Stimulated activated CD4-positive, alpha-beta T cell treated with anti-CD3 and anti-CD28 coated beads, Interleukin-1b, Interleukin-23, amount 100 ng/mL, for 24 hours (primary cell): ENCODE data around the gene DUSP28.

Source experiments
- DNase-seq, 4 experiments: peaks; one replicate each; pipeline ENCODE4 v3.0.0-alpha.2; 2020; ENCODE audit warnings: low read depth in 4 of 4, low spot score in 1 of 4

DUSP28 gene

DNA sequence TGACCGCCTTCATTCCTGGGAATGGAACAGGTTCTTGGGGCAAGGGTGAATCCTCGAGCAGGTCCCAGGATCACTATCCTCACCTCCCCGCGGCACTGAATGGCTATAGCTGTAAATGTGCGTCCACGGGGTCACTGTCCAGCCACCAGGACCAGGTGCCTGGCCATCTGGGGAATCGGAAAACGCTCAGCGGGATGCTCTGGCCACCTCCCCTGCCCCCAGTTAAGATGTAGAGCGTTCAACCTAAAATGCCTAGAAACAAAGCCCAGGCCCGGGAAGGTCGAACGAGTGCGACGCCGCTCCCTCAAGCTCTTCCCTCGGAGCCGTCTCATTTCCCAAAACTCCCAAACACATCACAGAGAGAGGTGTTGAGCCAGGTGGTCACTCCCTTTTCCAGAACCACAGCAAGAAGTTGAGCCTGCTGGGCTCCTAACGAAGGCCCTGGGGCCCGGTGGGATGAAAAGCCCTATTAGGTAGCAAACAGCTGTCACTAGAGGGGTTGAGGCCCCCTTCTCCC, 25.6 kb downstream of the DUSP28 start:
- DNase-seq = no peak

DNA sequence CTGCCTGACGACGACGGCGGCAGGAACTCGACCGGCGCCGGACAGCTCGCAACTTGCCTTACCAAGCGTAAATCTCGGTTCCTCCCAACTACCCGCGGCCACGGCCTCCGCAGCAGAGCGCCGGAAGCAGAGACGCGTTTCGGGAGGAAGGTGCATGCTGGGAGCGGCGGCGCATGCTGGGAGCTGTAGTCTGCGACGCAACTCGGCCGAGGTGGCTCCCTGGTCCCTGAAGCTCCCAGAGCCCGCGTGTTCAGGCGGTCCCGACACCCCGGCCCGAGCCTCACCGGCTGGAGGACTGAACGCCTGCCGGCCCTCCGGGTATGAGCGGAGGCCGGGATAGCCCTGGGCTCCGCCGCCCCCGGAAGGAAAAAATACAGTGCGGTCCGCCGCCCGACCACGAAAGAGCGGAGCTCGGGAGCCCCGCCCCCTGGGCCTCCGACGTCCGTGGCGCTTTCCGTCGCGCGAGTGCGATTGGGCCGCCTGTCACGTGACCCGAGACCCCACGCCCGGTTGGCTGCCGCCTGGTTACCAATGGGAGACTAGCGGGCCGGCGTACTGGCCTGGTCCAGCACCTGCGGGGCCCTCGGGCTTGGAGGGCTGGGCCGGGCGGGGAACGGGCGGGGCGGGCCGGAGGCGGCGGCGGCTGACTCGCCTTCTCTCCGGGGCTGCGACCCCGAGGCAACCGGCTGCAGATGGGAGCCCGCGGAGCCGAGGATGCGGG, 26.2 kb downstream of the DUSP28 start, which contains the start of gene CAPN10:
Gene CAPN10, plus strand, starts transcription at position 537 of the 721 bp plus-strand sequence. Its CDS starts 178 bp downstream, at position 715.
- DNase-seq = peak; percentile 87 to 95 (median 93)

DNA sequence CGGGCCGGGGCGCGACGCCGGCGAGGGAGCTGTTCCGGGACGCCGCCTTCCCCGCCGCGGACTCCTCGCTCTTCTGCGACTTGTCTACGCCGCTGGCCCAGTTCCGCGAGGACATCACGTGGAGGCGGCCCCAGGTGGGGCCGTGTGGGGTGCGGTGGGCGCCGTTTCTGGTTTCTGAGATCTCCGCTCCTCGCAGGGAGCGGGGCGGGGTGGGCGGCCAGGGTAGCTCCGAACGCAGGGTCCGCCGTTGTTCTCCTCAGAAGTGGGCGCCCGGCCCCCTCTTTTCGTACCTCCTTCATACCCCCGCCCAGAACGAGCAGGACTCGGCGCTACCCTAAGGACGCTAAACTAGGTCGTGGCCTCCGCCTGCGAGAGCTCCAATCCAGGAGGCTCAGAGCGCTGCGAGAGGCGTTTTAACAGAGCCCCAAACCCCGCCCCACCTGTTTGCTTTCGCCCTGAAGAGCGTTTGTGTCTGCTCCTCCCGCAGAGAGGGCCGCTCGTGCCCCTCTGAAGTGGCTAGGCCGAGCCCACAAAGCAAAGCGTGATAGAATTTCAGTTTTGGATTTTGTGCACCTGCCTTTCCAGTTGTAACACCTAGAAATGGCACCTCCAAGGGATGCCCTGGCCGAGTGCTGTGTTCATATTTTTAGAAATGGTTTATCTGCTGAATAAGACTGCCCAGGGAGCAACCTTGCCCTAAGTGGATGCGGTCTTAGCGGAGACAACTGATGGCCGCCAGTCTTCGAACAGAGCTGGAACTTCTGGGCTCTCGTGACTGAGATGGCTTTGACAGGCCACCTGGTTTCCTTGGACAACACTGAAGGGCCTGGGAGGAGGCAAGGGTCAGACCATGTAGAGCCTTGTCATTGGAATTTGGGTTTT, 27.0 kb downstream of the DUSP28 start:
- peak in 1 of 4 experiments; percentile 34 for DNase-seq

DNA sequence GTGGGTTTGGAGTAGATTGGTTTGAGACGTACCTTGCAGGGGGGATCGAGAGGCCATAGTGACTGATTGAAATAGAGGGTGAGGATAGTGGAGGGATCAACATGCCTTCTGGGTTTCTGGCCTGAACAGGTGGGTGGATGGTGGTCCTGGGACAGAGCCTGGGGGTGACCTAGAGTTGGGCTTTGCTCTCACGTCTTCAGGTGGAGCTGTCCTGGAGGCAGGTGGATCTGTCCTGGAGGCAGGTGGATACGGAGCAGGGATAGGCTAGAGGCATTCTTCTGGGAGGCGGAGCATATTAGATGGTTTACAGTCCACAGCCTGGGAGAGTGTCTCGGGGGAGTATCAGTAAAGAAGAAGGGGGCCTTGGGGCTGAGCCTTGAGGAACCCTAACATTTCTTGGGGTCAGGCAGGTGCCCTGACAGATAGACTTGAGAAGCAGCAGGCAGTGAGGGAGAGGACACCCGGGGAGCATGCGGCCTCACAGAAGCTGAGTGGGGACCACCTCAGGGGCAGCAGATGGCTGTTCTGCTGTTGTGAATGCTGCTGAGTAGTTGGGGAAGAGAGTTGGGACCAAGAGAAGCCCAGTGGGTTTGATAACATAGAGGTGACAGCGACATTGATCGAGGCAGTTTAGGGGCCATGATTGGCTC, 28.0 kb downstream of the DUSP28 start:
- DNase-seq = no peak

DNA sequence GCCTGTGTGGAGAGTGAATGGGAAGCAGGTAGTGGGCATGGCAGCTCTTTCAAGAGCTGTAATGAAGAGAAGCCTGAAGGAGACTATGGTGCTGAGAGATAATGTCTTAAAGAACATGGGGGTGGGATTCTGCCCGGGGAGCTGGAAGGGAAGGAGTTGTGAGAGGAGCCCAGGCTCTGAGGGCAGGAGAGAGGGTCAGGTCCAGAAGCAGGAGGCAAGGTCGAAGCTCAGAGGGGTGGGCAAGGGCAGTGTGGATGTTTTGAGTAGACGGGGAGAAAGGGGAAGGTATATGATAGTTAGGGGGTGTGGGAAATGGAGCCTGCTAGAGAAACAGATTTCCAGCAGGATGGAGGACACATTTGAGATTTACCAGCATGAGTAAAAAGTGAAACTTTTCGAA, 28.5 kb downstream of the DUSP28 start:
- no peak for DNase-seq

DNA sequence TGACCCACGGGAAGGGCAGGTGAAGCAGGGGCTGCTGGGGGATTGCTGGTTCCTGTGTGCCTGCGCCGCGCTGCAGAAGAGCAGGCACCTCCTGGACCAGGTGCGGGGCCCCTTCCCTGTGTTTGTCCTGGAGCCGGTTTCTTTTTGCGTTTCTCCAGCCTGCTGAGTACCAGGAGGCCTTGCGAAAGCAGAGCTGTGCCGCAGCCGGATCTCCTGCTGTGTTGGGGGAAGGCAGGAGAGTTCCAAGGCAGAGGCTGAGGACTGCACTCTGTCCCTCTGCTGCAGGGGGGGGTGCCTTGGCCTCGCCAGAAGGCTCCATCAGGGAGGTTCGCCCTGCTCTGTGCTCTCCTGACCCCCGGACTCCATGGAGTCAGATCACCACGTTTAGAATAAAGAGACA, 29.2 kb downstream of the DUSP28 start:
- no peak for DNase-seq

DNA sequence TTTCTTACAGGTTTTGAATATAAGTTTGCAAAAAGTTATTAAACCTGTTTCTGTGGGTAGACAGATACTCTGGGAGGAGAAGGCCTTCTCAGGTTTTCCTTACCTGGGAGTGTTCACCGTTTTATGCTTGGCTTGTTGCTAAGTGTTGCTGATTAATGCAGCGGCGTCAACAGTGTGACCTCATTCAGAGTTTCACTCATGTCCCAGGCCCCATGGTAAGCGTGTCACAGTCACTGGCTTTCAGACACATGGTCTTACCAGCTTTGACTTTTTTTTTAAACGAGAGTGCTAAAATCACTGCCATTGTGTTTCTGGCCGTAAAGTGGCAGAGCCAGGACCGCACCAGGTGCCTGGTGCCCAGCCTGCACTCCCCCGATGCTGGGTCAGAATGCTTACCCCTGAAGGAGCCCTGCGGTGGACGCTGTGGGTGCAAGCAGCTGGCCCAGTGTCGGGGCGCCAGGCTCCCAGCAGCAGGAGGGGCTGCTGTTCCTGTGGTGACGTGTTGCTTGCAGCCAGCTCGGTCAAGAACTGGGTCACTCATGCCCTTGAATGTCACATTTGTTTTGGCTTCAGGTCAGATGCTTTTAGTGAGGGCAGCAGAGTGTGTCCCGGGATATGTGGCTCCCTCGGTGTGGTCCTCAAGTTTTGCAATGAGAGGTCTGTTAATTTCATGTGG, 29.8 kb downstream of the DUSP28 start:
- DNase-seq = no peak

DNA sequence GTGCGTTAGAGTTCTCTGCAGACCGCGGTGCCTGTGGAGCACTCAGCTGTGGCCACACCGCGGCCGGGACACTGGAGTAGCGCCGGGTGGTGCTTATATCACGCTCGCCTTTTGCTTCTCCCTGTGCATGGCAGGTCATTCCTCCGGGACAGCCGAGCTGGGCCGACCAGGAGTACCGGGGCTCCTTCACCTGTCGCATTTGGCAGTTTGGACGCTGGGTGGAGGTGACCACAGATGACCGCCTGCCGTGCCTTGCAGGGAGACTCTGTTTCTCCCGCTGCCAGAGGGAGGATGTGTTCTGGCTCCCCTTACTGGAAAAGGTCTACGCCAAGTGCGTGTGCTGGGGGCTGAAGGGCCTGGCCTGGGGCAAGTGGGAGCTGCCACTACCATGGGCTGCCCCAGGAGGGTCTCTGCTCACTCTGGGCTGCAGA, 30.5 kb downstream of the DUSP28 start:
- DNase-seq = no peak

DNA sequence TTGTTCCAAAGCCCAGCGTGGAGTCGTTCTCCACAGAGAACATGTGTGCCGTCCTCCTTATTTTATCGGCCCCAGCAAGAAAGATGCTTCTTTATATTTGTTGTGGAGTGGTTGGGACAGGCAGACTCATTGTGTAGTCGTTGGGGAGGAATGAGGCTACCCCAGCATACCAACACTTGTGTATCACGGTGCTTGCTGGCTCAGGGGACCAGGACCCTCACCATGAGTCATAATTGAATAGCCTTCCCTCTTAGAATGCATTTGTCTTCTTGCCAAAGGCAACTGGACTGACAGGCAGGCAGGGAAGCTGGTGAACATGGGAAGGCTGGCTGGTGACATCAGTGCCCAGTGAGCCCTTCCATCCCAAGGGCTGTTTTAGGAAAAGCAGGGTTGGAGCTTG, 31.1 kb downstream of the DUSP28 start:
- no peak for DNase-seq

DNA sequence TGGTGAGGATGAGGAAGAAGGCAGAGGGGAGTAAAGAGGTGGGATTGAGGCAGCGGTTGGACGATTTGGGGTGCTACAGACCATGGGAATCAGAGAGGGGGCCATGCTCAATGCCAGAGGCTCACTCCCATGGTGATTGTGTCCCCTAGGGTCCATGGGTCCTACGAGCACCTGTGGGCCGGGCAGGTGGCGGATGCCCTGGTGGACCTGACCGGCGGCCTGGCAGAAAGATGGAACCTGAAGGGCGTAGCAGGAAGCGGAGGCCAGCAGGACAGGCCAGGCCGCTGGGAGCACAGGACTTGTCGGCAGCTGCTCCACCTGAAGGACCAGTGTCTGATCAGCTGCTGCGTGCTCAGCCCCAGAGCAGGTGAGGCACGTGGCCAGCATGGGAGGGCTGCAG, 31.6 kb downstream of the DUSP28 start:
- DNase-seq = no peak

DNA sequence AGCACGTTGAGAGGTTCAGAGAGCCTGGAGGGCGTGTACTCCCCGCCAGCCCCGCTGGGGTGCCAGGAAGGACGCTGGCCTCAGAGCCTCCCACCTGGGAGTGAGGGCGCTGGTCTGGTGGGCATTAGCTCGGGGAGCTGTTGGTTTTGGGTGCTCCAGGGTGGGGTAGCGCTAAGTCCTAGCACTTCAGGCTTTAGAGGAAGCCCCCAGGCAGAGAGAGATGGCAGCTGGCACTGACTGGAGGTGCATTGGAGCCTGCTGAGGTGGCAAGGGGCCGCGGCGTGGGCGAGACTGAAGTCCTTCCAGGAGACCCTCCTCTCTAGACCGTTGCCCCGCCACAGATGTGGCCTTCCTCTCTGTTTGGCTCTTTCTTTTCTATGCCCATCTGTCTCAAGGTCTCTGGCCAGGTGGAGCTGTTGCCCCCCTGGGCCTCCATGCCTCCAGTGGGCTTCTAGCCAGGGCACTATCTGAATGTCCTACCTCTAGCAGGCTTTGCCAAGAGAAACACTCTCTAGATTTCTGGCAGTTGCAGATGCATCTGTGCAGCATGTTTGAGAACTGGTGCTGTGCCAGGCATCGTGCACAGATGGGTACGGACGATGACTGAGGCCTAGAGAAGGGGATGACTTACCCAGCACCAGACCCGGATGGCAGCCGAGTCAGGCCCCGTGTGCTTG, 33.0 kb downstream of the DUSP28 start:
- no peak for DNase-seq

DNA sequence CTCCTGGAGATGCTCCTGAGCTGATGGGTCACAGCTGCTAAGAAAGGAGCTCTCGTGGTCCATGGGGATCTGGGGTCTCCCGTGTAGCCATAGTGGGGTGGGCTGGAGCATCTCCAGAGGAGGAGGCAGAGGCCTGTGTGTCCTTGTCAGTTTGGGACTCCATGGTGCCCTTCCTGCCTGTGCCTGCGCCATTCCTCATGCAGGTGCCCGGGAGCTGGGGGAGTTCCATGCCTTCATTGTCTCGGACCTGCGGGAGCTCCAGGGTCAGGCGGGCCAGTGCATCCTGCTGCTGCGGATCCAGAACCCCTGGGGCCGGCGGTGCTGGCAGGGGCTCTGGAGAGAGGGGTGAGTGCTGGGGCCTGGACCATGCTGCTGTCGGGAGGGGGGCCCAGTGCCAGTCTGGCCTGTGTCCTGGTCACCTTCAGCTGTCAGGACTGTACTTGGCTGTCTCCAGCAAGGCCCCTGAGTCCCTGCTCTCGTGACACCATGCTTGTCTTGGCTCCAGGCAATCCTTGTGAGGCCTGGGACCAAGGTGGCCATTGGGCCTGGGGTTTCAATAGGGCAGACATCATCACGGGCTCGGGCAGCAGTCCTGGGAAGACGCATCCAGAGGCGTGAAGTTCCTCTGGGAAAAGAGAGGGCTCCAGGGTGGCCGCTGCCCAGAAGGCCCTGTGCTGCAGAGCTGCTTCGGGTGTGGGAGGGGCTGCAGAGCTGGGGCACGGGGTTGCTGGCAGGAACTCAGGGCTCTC, 33.7 kb downstream of the DUSP28 start:
- no peak for DNase-seq

DNA sequence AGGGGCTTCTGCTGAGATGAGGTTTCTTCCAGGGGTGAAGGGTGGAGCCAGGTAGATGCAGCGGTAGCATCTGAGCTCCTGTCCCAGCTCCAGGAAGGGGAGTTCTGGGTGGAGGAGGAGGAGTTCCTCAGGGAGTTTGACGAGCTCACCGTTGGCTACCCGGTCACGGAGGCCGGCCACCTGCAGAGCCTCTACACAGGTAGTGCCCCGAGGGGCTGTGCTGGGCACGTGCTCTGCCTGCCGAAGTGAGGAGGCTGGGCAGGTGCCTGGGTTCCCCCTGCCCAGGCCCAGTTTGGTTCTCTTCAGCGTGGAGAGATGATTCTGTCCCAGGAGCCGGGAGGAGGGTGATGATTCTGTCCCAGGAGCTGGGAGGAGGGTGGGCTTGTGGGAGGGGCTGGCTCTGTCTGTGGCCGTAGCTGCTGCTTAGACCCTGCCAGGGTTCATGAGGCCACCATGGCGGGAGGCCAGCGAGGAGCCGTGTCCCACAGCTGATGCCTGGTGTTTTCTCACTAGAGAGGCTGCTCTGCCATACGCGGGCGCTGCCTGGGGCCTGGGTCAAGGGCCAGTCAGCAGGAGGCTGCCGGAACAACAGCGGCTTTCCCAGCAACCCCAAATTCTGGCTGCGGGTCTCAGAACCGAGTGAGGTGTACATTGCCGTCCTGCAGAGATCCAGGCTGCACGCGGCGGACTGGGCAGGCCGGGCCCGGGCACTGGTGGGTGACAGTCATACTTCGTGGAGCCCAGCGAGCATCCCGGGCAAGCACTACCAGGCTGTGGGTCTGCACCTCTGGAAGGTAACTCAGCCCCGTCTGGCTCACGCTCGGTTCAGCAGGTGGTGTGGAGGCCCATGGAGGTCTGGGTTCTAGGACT, 34.6 kb downstream of the DUSP28 start:
- no peak for DNase-seq

DNA sequence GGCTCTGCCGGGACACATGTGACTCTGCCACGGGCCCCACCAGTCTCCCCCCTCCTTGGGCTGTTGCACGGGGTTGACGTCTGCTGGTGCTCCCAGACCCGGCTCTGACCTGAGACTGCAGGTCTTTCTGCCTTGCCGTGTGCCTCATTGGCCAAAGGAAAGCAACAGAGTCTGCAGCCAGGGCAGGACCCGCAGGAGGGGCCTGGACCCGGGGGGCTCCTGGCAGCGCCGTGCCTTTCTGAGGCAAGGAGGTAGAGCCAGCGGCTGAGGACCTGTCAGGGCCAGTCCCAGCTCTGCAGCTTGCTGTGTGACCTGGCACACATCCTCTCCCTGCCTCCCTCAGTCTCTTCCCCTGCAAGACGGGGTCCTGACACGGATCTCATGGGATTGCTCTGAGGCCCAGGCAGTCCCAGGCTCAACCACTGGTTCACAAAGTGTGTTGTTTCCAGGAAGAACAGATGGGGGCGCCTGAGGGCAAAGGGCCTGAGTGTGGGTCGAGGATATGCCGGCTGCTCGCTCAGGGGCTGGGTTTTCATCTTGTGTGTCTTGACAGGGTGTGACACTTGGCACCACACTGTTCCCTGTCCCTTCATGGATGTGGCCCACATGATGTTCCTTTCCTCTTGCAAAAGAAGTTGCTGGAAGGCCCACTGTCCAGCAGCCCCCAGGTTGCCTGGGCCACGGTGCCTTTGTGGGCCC, 35.4 kb downstream of the DUSP28 start:
- DNase-seq = no peak

DNA sequence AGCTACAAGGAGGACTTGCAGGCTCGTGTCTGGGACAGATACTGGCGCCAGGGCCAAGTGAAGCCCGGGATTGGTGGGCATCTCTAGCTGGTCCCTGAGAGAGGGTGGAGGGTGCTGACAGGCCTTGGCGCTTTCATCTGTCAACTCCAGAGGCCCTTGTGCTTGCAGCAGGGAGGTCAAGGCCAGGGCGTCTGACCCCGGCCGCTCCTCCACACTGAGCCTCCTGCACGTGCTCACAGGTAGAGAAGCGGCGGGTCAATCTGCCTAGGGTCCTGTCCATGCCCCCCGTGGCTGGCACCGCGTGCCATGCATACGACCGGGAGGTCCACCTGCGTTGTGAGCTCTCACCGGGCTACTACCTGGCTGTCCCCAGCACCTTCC, 35.9 kb downstream of the DUSP28 start:
- no peak for DNase-seq

DNA sequence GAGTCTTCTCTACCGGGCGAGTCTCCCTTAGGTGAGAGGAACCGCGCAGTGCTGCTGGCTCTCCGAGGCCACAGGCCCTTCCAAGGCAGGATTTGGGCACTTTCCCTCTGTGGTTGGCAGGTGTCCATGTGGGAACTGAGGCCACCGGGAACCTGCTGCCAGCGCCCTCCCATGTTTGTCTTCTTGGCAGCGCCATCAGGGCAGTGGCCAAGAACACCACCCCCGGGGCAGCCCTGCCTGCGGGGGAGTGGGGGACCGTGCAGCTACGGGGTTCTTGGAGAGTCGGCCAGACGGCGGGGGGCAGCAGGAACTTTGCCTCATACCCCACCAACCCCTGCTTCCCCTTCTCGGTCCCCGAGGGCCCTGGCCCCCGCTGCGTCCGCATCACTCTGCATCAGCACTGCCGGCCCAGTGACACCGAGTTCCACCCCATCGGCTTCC, 36.4 kb downstream of the DUSP28 start:
- no peak for DNase-seq

DNA sequence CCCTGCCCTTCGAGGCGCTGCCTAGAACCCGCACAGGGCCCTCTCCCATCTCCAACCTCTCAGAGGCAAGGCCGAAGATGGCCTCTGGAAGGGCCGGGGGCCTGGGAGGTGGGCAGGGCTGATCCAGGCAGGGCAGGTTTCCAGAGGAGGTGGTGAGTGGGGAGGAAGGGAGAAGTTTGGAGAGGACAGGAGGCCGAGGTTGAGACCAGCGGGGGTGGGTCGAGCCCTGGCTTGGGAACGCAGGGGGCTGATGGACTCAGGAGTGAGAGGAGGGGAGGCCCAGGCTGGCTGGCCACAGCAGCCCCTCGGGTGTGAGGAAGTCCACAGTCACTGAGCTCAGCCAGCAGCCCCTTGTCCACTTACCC, 36.9 kb downstream of the DUSP28 start:
- no peak for DNase-seq
